ENCODE data around the gene PDE8B. TPM values are rescaled to one million over a fixed set of nuclear protein-coding genes. Genes with fewer than 3 reads are reported as not detected.
A peak's percentile ranks its signal among the peaks of the same experiment; 100 is the strongest.

PDE8B gene
- total and polyA plus RNA-seq, 2 experiments from 2014 or later, result 0.45 to 0.91 TPM

GRCh38 chr5:77259476-77259875 is 49.0 kb downstream of the PDE8B start:
- H3K4me2 ChIP-seq, result no peak overlapping the region
- H3K4me1 Mint-ChIP-seq, result peaks cover 12% of the 10 kb centered on the region
- H3F3A ChIP-seq (replicated peaks; ENCODE audit: low read depth), result no peaks in the 10 kb centered on the region
- no peaks in the 10 kb centered on the region for H3K36me3 ChIP-seq (ENCODE audit: insufficient read depth)
- no peak for ATAC-seq
- no peaks in the 10 kb centered on the region for H3K4me1 ChIP-seq (ENCODE audit: insufficient read depth)
- H3K4me3 Mint-ChIP-seq, result no peak overlapping the region
- H3K27me3 ChIP-seq (ENCODE audit: insufficient read depth), result no peaks in the 10 kb centered on the region
- DNase-seq (ENCODE audit: low spot score), result no peak
- H3K36me3 Mint-ChIP-seq (ENCODE audit: low read depth), result no peaks in the 10 kb centered on the region
- H2AFZ ChIP-seq, result 0 out of 2 replicates have a peak overlapping the region, but pooled peaks have one; percentile 47
- no peak overlapping the region for H3K27ac ChIP-seq (ENCODE audit: low read depth)
- no peaks in the 10 kb centered on the region for H4K20me1 ChIP-seq (replicated peaks; ENCODE audit: insufficient read depth)
- no peak overlapping the region for H3K27ac Mint-ChIP-seq
- H3K9me2 ChIP-seq (ENCODE audit: insufficient read depth), result no peaks in the 10 kb centered on the region
- no peaks in the 10 kb centered on the region for H3K9me3 Mint-ChIP-seq
- H3K27me3 Mint-ChIP-seq (ENCODE audit: insufficient read depth, low read depth, poor library complexity), result no peaks in the 10 kb centered on the region
- H3K4me3 ChIP-seq, result no peak overlapping the region
- no peak for TF ChIP-seq ZNF114 (CRISPR knock-in tag; IDR thresholded peaks at IDR 0.05)
- TF ChIP-seq STAT1 (IDR thresholded peaks at IDR 0.05; ENCODE audit: unreplicated experiment), result no peak
- no peak for TF ChIP-seq CREB1 (CRISPR knock-in tag; IDR thresholded peaks at IDR 0.05; ENCODE audit: low read depth)
- TF ChIP-seq, protein P1, sequence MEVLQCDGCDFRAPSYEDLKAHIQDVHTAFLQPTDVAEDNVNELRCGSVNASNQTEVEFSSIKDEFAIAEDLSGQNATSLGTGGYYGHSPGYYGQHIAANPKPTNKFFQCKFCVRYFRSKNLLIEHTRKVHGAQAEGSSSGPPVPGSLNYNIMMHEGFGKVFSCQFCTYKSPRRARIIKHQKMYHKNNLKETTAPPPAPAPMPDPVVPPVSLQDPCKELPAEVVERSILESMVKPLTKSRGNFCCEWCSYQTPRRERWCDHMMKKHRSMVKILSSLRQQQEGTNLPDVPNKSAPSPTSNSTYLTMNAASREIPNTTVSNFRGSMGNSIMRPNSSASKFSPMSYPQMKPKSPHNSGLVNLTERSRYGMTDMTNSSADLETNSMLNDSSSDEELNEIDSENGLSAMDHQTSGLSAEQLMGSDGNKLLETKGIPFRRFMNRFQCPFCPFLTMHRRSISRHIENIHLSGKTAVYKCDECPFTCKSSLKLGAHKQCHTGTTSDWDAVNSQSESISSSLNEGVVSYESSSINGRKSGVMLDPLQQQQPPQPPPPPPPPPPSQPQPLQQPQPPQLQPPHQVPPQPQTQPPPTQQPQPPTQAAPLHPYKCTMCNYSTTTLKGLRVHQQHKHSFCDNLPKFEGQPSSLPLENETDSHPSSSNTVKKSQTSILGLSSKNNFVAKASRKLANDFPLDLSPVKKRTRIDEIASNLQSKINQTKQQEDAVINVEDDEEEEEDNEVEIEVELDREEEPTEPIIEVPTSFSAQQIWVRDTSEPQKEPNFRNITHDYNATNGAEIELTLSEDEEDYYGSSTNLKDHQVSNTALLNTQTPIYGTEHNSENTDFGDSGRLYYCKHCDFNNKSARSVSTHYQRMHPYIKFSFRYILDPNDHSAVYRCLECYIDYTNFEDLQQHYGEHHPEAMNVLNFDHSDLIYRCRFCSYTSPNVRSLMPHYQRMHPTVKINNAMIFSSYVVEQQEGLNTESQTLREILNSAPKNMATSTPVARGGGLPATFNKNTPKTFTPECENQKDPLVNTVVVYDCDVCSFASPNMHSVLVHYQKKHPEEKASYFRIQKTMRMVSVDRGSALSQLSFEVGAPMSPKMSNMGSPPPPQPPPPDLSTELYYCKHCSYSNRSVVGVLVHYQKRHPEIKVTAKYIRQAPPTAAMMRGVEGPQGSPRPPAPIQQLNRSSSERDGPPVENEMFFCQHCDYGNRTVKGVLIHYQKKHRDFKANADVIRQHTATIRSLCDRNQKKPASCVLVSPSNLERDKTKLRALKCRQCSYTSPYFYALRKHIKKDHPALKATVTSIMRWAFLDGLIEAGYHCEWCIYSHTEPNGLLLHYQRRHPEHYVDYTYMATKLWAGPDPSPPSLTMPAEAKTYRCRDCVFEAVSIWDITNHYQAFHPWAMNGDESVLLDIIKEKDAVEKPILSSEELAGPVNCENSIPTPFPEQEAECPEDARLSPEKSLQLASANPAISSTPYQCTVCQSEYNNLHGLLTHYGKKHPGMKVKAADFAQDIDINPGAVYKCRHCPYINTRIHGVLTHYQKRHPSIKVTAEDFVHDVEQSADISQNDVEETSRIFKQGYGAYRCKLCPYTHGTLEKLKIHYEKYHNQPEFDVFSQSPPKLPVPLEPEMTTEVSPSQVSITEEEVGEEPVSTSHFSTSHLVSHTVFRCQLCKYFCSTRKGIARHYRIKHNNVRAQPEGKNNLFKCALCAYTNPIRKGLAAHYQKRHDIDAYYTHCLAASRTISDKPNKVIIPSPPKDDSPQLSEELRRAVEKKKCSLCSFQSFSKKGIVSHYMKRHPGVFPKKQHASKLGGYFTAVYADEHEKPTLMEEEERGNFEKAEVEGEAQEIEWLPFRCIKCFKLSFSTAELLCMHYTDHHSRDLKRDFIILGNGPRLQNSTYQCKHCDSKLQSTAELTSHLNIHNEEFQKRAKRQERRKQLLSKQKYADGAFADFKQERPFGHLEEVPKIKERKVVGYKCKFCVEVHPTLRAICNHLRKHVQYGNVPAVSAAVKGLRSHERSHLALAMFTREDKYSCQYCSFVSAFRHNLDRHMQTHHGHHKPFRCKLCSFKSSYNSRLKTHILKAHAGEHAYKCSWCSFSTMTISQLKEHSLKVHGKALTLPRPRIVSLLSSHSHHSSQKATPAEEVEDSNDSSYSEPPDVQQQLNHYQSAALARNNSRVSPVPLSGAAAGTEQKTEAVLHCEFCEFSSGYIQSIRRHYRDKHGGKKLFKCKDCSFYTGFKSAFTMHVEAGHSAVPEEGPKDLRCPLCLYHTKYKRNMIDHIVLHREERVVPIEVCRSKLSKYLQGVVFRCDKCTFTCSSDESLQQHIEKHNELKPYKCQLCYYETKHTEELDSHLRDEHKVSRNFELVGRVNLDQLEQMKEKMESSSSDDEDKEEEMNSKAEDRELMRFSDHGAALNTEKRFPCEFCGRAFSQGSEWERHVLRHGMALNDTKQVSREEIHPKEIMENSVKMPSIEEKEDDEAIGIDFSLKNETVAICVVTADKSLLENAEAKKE (CRISPR knock-in tag; IDR thresholded peaks at IDR 0.05), result no peak
- no peak for TF ChIP-seq POLR2AphosphoS5 (IDR thresholded peaks at IDR 0.05; ENCODE audit: low read depth)
- TF ChIP-seq NANOG (IDR thresholded peaks at IDR 0.05; ENCODE audit: borderline replicate concordance), result no peak
- no peak for TF ChIP-seq EZH2phosphoT487 (IDR thresholded peaks at IDR 0.05; ENCODE audit: unreplicated experiment)
- no peak for TF ChIP-seq ETS1 (IDR thresholded peaks at IDR 0.05)
- no peaks in the 10 kb centered on the region for H3K79me2 ChIP-seq (replicated peaks; ENCODE audit: insufficient read depth)

All from GM23338 (cell line).